Measurements from ENCODE around the gene GUCA2A. TPM values are rescaled to one million over a fixed set of nuclear protein-coding genes. Genes with fewer than 3 reads are reported as not detected.

GUCA2A gene
- polyA plus RNA-seq, 3 donors = not detected

- no peak overlapping the region for H3K27ac Mint-ChIP-seq
Observed at GRCh38 chr1:42206164-42206563, 41.6 kb upstream of the GUCA2A start.

GRCh38 chr1:42201986-42202385 is 37.4 kb upstream of the GUCA2A start:
- no peaks in the 10 kb centered on the region for H3K4me1 Mint-ChIP-seq
- no peaks in the 10 kb centered on the region for H3K4me1 ChIP-seq (ENCODE audit: control insufficient read depth in 1 of 2, insufficient read depth in 2 of 2, low read length in 2 of 2)
- DNase-seq = no peak
- H3K4me2 ChIP-seq (replicated peaks; ENCODE audit: extremely low read depth, low read length, poor library complexity, severe bottlenecking) = no peak overlapping the region
- intact Hi-C loops (cut with micrococcal nuclease) = no loop called here
- peaks cover 53 to 62% of the 10 kb centered on the region in 2 donors for H3K36me3 Mint-ChIP-seq
- H3K4me3 Mint-ChIP-seq = no peak overlapping the region
- no peak overlapping the region for H3K27ac ChIP-seq (ENCODE audit: low read depth in 1 of 2, low read length in 2 of 2)
- no peaks in the 10 kb centered on the region for H3K27me3 Mint-ChIP-seq (ENCODE audit: low read depth in 3 of 3)
- TF ChIP-seq CTCF (IDR thresholded peaks at IDR 0.05) = no peak
- no peak overlapping the region for H3K9ac ChIP-seq (ENCODE audit: insufficient read depth, low read length, poor library complexity, severe bottlenecking)
- peaks cover 29 to 84% of the 10 kb centered on the region in 2 donors for H3K36me3 ChIP-seq (replicated peaks in 1 of 2; ENCODE audit: control insufficient read depth in 1 of 2, insufficient read depth in 2 of 2, low read length in 2 of 2)
- H3K27me3 ChIP-seq (ENCODE audit: control insufficient read depth in 2 of 2, insufficient read depth in 2 of 2, low read length in 2 of 2) = no peaks in the 10 kb centered on the region
- H3K79me2 ChIP-seq (ENCODE audit: insufficient read depth, low read length) = peaks cover 1% of the 10 kb centered on the region
- H3K9me3 ChIP-seq (replicated peaks in 1 of 2; ENCODE audit: control insufficient read depth in 1 of 2, insufficient read depth in 1 of 2, low read length in 2 of 2) = no peaks in the 10 kb centered on the region
- peaks cover 12% of the 10 kb centered on the region for H4K20me1 ChIP-seq (ENCODE audit: insufficient read depth, low read length)
- H2AFZ ChIP-seq (ENCODE audit: insufficient read depth, low read depth, low read length, poor library complexity, severe bottlenecking) = no peak overlapping the region
- H3K9me3 Mint-ChIP-seq = peaks cover 0 to 10% (median 6%) of the 10 kb centered on the region in 7 donors
- H3K27ac Mint-ChIP-seq = no peak overlapping the region
- H3K4me3 ChIP-seq (replicated peaks in 1 of 3; ENCODE audit: low read depth in 2 of 3, low read length in 3 of 3) = no peak overlapping the region

More at GRCh38 chr1:42206164-42206563, 41.6 kb upstream of the GUCA2A start:
- Histone ChIP-seq H3K9ac (ENCODE audit: insufficient read depth, low read length, poor library complexity, severe bottlenecking) (no peak overlapping the region), H2AFZ (ENCODE audit: insufficient read depth, low read depth, low read length, poor library complexity, severe bottlenecking) (no peak overlapping the region), H3K9me3 (replicated peaks in 1 of 2; ENCODE audit: control insufficient read depth in 1 of 2, insufficient read depth in 1 of 2, low read length in 2 of 2) (no peaks in the 10 kb centered on the region), H4K20me1 (ENCODE audit: insufficient read depth, low read length) (peaks cover 41% of the 10 kb centered on the region), H3K4me2 (replicated peaks; ENCODE audit: extremely low read depth, low read length, poor library complexity, severe bottlenecking) (no peak overlapping the region), H3K27me3 (ENCODE audit: control insufficient read depth in 2 of 2, insufficient read depth in 2 of 2, low read length in 2 of 2) (no peaks in the 10 kb centered on the region), H3K79me2 (ENCODE audit: insufficient read depth, low read length) (peaks cover 29% of the 10 kb centered on the region), H3K27ac (ENCODE audit: low read depth in 1 of 2, low read length in 2 of 2) (no peak overlapping the region), H3K4me3 (replicated peaks in 1 of 3; ENCODE audit: low read depth in 2 of 3, low read length in 3 of 3) (no peak overlapping the region), H3K36me3 (replicated peaks in 1 of 2; ENCODE audit: control insufficient read depth in 1 of 2, insufficient read depth in 2 of 2, low read length in 2 of 2) (peaks cover 12 to 71% of the 10 kb centered on the region in 2 donors), H3K4me1 (ENCODE audit: control insufficient read depth in 1 of 2, insufficient read depth in 2 of 2, low read length in 2 of 2) (no peaks in the 10 kb centered on the region)
- no peak for DNase-seq
- no CpG with 5 or more reads among the region's 3 CpGs for WGBS (ENCODE audit: insufficient coverage)
- no peaks in the 10 kb centered on the region for H3K4me1 Mint-ChIP-seq
- peaks cover 51 to 56% of the 10 kb centered on the region in 2 donors for H3K36me3 Mint-ChIP-seq
- H3K27me3 Mint-ChIP-seq (ENCODE audit: low read depth in 3 of 3) = no peaks in the 10 kb centered on the region
- intact Hi-C loops (cut with micrococcal nuclease) = no loop called here
- H3K4me3 Mint-ChIP-seq = no peak overlapping the region
- TF ChIP-seq CTCF (IDR thresholded peaks at IDR 0.05) = no peak
- peaks cover 0 to 11% (median 6%) of the 10 kb centered on the region in 7 donors for H3K9me3 Mint-ChIP-seq
